Testis (tissue), 2 donors: ENCODE measurements around the gene ZNF454.

Source experiments
- POLR2A ChIP-seq: fragments of 450-650 bp; IDR thresholded peaks from one replicate; pipeline ENCODE4 v1.6.1; 2017; ENCODE audit warnings: antibody characterized with exemption, mild to moderate bottlenecking, moderate library complexity
- TF ChIP-seq, protein P1 (sequence below), 3 experiments: fragments of 450-650 bp in 2 of 3; fragments of 200-600 bp in 1 of 3; sonication (generic) in 1 of 3; IDR thresholded peaks; one replicate each; pipeline ENCODE4 v1.5.1; 2016 to 2019; ENCODE audit warnings: antibody characterized with exemption in 3 of 3, mild to moderate bottlenecking in 2 of 3, moderate library complexity in 1 of 3

DNA sequence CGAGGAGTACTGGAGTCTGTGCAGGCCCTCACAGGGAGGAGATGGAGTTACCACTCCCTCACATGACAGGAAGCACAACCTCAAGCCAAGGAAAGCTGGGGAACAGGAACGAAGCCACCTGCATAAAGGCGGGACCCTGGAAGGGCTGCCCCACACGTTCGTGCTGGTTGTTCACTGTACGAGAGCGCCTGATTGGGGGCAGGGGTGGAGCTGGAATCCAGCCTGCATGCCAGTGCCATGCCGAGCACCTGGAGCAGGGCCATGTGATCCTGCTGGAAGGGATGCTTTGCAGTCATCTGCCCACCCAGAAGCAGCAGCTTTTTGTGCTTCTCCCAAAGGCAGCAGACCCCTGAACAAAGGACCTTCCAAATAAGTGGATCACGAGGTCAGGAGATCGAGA is 42.7 kb downstream of the ZNF454 start:
- TF ChIP-seq, protein P1, sequence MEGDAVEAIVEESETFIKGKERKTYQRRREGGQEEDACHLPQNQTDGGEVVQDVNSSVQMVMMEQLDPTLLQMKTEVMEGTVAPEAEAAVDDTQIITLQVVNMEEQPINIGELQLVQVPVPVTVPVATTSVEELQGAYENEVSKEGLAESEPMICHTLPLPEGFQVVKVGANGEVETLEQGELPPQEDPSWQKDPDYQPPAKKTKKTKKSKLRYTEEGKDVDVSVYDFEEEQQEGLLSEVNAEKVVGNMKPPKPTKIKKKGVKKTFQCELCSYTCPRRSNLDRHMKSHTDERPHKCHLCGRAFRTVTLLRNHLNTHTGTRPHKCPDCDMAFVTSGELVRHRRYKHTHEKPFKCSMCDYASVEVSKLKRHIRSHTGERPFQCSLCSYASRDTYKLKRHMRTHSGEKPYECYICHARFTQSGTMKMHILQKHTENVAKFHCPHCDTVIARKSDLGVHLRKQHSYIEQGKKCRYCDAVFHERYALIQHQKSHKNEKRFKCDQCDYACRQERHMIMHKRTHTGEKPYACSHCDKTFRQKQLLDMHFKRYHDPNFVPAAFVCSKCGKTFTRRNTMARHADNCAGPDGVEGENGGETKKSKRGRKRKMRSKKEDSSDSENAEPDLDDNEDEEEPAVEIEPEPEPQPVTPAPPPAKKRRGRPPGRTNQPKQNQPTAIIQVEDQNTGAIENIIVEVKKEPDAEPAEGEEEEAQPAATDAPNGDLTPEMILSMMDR (IDR thresholded peaks at IDR 0.05): no peak
- no peak for TF ChIP-seq POLR2A
